Thyroid gland (tissue), 4 donors: Measurements from ENCODE around the gene YTHDF1.

Experiments used
- POLR2A ChIP-seq, 2 donors: fragments of 450-650 bp; IDR thresholded peaks; one replicate each; pipeline ENCODE4 v1.6.1; 2017; ENCODE audit warnings: antibody characterized with exemption in 2 of 2, mild to moderate bottlenecking in 2 of 2, moderate library complexity in 1 of 2
- TF ChIP-seq, protein P1 (sequence below), 6 experiments: fragments of 200-600 bp in 3 of 6; fragments of 450-650 bp in 3 of 6; sonication (generic) in 3 of 6; IDR thresholded peaks; one replicate each; pipeline ENCODE4 v1.5.1; 2016 to 2019; ENCODE audit warnings: antibody characterized with exemption in 6 of 6, mild to moderate bottlenecking in 2 of 6, inconsistent platforms in 1 of 6, moderate library complexity in 1 of 6

DNA sequence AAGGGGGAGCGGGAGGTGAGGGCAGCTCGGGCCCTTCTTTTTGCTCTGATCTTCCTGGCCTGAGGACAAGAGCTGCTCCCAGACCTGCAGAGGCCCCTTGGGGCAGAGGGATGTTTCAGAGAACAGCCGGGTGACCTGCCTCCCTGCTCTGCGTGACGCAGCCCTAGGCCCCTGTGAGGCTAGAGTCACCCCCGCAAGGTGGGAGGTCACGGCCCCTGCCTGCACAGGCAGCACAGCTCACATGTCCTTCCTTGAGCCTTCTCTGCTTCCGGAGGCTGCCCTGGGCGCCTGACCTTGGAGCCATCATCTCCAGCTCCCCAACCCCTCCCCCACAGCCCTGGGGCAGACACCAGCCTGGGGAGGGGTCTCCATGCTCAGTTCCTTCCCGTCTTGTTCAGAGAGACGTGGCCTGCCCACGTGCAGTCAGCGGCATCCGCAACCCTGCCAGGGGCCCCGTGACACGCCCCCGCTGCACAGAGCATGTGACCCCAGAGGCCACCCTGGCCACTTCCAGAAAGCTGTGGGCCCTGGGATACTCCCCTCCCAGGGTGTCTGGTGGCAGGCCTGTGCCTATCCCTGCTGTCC, 19.6 kb upstream of the YTHDF1 start, which contains the start of gene BIRC7:
- TF ChIP-seq POLR2A (IDR thresholded peaks at IDR 0.05) = no peak
- TF ChIP-seq, protein P1, sequence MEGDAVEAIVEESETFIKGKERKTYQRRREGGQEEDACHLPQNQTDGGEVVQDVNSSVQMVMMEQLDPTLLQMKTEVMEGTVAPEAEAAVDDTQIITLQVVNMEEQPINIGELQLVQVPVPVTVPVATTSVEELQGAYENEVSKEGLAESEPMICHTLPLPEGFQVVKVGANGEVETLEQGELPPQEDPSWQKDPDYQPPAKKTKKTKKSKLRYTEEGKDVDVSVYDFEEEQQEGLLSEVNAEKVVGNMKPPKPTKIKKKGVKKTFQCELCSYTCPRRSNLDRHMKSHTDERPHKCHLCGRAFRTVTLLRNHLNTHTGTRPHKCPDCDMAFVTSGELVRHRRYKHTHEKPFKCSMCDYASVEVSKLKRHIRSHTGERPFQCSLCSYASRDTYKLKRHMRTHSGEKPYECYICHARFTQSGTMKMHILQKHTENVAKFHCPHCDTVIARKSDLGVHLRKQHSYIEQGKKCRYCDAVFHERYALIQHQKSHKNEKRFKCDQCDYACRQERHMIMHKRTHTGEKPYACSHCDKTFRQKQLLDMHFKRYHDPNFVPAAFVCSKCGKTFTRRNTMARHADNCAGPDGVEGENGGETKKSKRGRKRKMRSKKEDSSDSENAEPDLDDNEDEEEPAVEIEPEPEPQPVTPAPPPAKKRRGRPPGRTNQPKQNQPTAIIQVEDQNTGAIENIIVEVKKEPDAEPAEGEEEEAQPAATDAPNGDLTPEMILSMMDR (IDR thresholded peaks at IDR 0.05) = no peak
